A673 (cell line): Measurements from ENCODE around the gene HCK.

Experiments
- CTCF ChIP-seq: fragments of 300-800, 200-600 bp; sonication (generic); conservative IDR thresholded peaks from 2 replicates; pipeline ENCODE4 v1.5.1; 2017; ENCODE audit warnings: low read depth, mild to moderate bottlenecking, antibody characterized with exemption, low read length, moderate library complexity, mixed read lengths
- EZH2 ChIP-seq: fragments of 200-600 bp; sonication (generic); IDR thresholded peaks from 2 replicates; pipeline ENCODE4 v1.6.1; 2017; ENCODE audit warnings: borderline replicate concordance, low read depth, mild to moderate bottlenecking, mixed read lengths, antibody characterized with exemption, low read length; ENCODE audit not compliant: poor library complexity, severe bottlenecking

GRCh38 chr20:32059189-32059588 lies 7.1 kb downstream of the HCK start:
- TF ChIP-seq CTCF (no peak), EZH2 (no peak)
